ENCODE measurements around the gene CHD8. TPM values are rescaled to one million over a fixed set of nuclear protein-coding genes. Genes with fewer than 3 reads are reported as not detected.

Gene CHD8, protein sequence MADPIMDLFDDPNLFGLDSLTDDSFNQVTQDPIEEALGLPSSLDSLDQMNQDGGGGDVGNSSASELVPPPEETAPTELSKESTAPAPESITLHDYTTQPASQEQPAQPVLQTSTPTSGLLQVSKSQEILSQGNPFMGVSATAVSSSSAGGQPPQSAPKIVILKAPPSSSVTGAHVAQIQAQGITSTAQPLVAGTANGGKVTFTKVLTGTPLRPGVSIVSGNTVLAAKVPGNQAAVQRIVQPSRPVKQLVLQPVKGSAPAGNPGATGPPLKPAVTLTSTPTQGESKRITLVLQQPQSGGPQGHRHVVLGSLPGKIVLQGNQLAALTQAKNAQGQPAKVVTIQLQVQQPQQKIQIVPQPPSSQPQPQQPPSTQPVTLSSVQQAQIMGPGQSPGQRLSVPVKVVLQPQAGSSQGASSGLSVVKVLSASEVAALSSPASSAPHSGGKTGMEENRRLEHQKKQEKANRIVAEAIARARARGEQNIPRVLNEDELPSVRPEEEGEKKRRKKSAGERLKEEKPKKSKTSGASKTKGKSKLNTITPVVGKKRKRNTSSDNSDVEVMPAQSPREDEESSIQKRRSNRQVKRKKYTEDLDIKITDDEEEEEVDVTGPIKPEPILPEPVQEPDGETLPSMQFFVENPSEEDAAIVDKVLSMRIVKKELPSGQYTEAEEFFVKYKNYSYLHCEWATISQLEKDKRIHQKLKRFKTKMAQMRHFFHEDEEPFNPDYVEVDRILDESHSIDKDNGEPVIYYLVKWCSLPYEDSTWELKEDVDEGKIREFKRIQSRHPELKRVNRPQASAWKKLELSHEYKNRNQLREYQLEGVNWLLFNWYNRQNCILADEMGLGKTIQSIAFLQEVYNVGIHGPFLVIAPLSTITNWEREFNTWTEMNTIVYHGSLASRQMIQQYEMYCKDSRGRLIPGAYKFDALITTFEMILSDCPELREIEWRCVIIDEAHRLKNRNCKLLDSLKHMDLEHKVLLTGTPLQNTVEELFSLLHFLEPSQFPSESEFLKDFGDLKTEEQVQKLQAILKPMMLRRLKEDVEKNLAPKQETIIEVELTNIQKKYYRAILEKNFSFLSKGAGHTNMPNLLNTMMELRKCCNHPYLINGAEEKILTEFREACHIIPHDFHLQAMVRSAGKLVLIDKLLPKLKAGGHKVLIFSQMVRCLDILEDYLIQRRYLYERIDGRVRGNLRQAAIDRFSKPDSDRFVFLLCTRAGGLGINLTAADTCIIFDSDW (N-terminal part only)
- 52.9 and 63.5 TPM in 2 replicates for total RNA-seq

DNA sequence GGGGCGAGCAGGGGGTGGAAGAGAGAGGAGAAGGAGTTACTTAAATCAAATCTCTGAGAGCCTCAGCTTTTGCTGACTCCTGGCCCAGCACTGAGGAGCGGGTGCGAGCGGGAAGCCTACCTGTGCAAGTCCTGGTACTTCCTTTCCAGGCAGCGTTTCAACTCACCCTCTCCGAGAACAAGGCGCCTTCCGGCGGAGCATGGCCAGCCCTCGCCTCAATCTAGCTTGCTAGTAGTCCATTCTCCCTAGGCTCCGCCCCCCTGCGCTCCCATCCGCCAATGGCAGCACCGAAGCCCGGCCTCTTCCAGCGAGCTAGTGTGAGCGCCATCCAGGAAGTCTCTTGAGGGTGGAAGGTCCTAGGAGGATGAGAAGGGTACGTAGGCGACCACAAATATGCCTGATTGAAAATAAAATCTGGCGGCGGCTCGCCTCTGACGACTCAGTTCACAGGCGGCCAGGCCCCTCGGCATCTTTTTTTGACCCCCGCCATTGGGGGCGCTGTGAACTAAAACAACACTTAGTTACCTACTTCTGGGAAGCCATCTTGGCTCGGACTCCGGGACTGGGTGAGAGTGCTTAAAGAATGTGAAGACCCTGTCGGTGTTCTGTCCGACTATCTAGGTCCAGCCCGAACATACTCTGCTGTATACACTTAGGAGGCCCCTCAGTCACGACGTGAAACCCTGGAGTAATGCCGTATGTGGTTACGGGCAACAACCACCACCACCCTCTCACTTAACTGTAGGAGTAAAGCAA lies at the start of gene CHD8:
TSS of gene CHD8 (minus strand) at position 212 of the 756 bp plus-strand sequence. CDS start 24,480 bp downstream, outside the sequence.

DNA sequence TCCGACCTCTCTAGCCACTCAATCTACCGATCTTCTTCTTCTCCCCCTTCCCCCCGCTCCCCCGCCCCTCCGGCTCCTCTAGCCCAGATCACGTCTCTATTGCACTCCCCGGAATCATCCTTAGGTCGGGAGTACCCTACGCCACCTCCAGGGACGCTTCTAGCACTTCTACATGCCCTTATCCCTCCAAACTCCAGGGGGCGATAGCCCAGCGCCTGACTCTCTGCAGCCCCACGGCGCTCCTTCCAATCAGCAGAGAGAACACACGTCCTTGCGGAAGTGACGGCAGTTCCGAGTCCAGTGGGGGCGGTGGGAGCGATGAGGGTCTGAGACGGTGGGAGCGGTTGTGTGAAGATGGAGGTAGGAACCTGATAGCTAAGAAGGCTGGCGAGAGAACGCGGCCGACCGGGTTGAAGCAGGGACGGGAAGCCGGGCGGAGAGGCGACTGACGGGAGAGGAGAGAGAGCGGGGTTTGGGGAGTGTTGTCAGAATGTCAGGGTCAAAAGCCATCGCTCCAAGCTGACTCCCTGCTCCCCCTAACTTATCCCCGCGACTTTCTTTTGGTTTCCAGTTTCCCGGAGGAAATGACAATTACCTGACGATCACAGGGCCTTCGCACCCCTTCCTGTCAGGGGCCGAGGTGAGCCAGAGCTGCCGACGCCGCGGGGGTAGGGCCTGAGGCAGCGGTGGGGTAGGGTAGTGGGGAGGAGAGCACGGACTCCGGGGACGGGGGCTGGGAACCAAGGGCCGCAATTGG lies 21.2 kb upstream of the CHD8 start, which contains the start of the genes RAB2B and TOX4:
TSS of gene RAB2B (minus strand) at position 35 of the 757 bp plus-strand sequence. CDS start 87 bp downstream, outside the sequence.
TSS of gene TOX4 (plus strand) at position 271 of the 757 bp plus-strand sequence. CDS start at position 355, 84 bp downstream.

DNA sequence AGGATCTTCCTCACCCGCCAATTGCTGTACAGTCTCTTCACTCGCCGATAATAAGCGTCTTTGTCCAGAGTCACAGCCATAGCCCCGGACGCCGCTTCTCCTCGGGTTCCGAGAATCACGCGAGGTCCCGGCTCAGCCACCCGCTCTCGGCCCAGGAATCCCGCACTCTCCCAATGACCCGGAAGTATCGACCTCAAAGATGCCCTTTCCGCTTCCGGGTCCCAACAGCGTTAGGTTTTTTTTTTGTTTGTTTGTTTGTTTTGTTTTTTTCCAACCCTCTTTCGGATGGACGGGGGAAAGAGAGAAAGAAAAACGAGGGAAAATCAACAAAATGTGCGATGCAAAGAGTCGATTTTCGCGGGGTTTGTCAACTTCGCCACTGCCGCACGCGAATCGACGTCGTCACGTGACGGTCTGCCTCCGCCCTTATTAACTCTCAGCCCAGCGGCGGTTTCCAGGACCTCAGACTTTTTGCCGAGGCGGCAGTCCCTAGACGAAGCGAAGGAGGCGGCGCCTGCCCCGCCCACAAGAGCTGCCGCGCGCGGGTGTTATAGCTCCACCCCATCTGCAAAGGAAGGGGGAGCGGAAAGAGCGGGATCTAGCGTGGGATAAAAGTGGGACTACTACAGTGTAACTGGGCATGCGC lies 72.0 kb downstream of the CHD8 start, which contains the start of gene SUPT16H:
TSS of gene SUPT16H (minus strand) at position 172 of the 646 bp plus-strand sequence. CDS start at position 80, 92 bp downstream.

Small RNA genes within 50 kb of the gene (small RNA-seq; reads per million reads assigned to genes)
- gene RN7SL650P (not detected), gene SNORD8 (110 reads per million, percentile 99 among the genes with 10 or more reads in this experiment), gene SNORD9 (272 reads per million, percentile 99 among the genes with 10 or more reads in this experiment)

Other genes with a start within 250 kb of the CHD8 start
- gene HNRNPC, start 186.7 kb downstream of the CHD8 start, total RNA-seq: 513 and 539 TPM in 2 replicates
- not detected in 2 replicates for gene RPGRIP1, start 176.0 kb downstream of the CHD8 start, total RNA-seq
- gene SUPT16H, start 72.1 kb downstream of the CHD8 start, total RNA-seq: 69.1 and 104 TPM in 2 replicates
- gene RAB2B, start 20.8 kb upstream of the CHD8 start, total RNA-seq: 12.1 and 13.7 TPM in 2 replicates
- gene TOX4, start 21.1 kb upstream of the CHD8 start, total RNA-seq: 30.1 and 33.2 TPM in 2 replicates
- gene METTL3, start 55.2 kb upstream of the CHD8 start, total RNA-seq: 51.8 and 63.1 TPM in 2 replicates
- 0.78 and 2.6 TPM in 2 replicates for gene SALL2, start 70.2 kb upstream of the CHD8 start, total RNA-seq
- not detected in 2 replicates for gene OR10G3, start 124.0 kb upstream of the CHD8 start, total RNA-seq
- gene OR10G2, start 178.8 kb upstream of the CHD8 start, total RNA-seq: not detected in 2 replicates
- not detected in 2 replicates for gene OR4E2, start 197.7 kb upstream of the CHD8 start, total RNA-seq
- not detected in 2 replicates for gene OR4E1, start 217.7 kb upstream of the CHD8 start, total RNA-seq